CD4-positive, alpha-beta memory T cell (primary cell): ENCODE measurements around the gene NXNL1. TPM values are rescaled to one million over a fixed set of nuclear protein-coding genes. Genes with fewer than 3 reads are reported as not detected.

Experiments used
- CTCF ChIA-PET: fragments of 350-600 bp; sonication (Branson Sonifier 250); formaldehyde crosslinking; loops from one replicate; lab custom pipeline; 2021; ENCODE audit warnings: inconsistent platforms; ENCODE audit not compliant: partially characterized antibody; lab: Charles Lee
- POLR2A ChIA-PET: fragments of 350-600 bp; sonication (Branson Sonifier 250); formaldehyde crosslinking; loops from one replicate; lab custom pipeline; 2021; ENCODE audit not compliant: partially characterized antibody; lab: Charles Lee
- DNase-seq, 5 donors: peaks; one replicate each; pipeline versions ENCODE4 v3.0.0 to v3.0.0-alpha.2; 2020 to 2022; ENCODE audit warnings: mixed read lengths in 1 of 5
- H3K27ac ChIP-seq: one replicate; pipeline ENCODE4 v1.7.0; 2013; ENCODE audit warnings: low read depth, low read length
- H3K27me3 ChIP-seq: 2 replicates; pipeline ENCODE4 v1.7.0; 2013; ENCODE audit warnings: mild to moderate bottlenecking, low read length, moderate library complexity; ENCODE audit not compliant: insufficient read depth
- H3K36me3 ChIP-seq: 2 replicates; pipeline ENCODE4 v1.7.0; 2013; ENCODE audit warnings: mild to moderate bottlenecking, low read length, moderate library complexity; ENCODE audit not compliant: insufficient read depth
- H3K4me1 ChIP-seq: 2 replicates; pipeline ENCODE4 v1.7.0; 2013; ENCODE audit warnings: mild to moderate bottlenecking, low read length, moderate library complexity; ENCODE audit not compliant: insufficient read depth
- H3K4me3 ChIP-seq, 2 donors: one replicate each; pipeline ENCODE4 v1.7.0; 2013; ENCODE audit warnings: low read length in 2 of 2, mild to moderate bottlenecking in 1 of 2
- H3K9me3 ChIP-seq, 2 donors: one replicate each; pipeline ENCODE4 v1.7.0; 2013; ENCODE audit warnings: low read length in 2 of 2, control low read depth in 1 of 2; ENCODE audit not compliant: control insufficient read depth in 1 of 2
- H3K27ac Mint-ChIP-seq, 7 donors: one replicate each; pipeline ENCODE4 v1.8.0; 2020 to 2021; ENCODE audit warnings: mixed read lengths in 7 of 7, mild to moderate bottlenecking in 6 of 7, inconsistent platforms in 3 of 7, moderate library complexity in 3 of 7
- H3K27me3 Mint-ChIP-seq, 2 donors: one replicate each; pipeline ENCODE4 v1.8.0; 2020 to 2021; ENCODE audit warnings: mixed read lengths in 2 of 2
- H3K36me3 Mint-ChIP-seq, 2 donors: one replicate each; pipeline ENCODE4 v1.8.0; 2020 to 2021; ENCODE audit warnings: mixed read lengths in 2 of 2, inconsistent platforms in 1 of 2, mild to moderate bottlenecking in 1 of 2
- H3K4me1 Mint-ChIP-seq, 4 donors: one replicate each; pipeline ENCODE4 v1.8.0; 2020 to 2021; ENCODE audit warnings: mixed read lengths in 4 of 4, mild to moderate bottlenecking in 1 of 4
- H3K4me3 Mint-ChIP-seq, 8 donors: one replicate each; pipeline ENCODE4 v1.8.0; 2020 to 2021; ENCODE audit warnings: mixed read lengths in 8 of 8, mild to moderate bottlenecking in 7 of 8, moderate library complexity in 6 of 8, inconsistent platforms in 3 of 8
- H3K9me3 Mint-ChIP-seq, 8 donors: one replicate each; pipeline ENCODE4 v1.8.0; 2020 to 2021; ENCODE audit warnings: mixed read lengths in 8 of 8, mild to moderate bottlenecking in 5 of 8, inconsistent platforms in 3 of 8, moderate library complexity in 1 of 8
- intact Hi-C: fragments of 100-400 bp; cut with micrococcal nuclease; formaldehyde crosslinking; loops from one replicate; pipeline ENCODE4 v1.15.1; 2023
- polyA plus RNA-seq, 2 donors: library from polyadenylated mRNA; unstranded; fragments of 300-500 nt; fragmentation: Illumina TruSeq; gene quantifications; one replicate each; pipeline ENCODE4 v1.2.3, GENCODE V29; 2021
- total RNA-seq, 2 experiments: library from RNA; stranded (reverse); gene quantifications; one replicate each; pipeline ENCODE4 v1.2.3, GENCODE V29; 2021

NXNL1 gene
- total and polyA plus RNA-seq, 4 experiments from 2014 or later = not detected

DNA sequence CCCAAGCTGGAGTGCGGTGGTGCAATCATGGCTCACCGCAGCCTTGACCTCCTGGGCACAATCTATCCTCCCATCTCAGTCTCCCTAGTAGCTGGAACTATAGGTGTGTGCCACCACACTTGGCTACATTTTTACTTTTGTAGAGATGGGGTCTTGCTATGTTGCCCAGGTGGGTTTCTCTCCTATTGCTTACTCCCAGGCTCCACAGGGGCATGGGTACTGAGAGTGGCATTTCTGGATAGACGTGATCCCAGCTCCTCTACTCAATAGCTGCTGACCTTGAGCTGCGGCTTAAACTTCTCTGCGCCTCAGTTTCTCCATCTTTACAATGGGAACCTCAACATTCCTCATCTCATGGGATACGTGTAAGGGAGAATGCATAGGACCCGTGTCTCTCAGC is 29.3 kb downstream of the NXNL1 start:
- intact Hi-C loops = no loop called here
- H3K27ac Mint-ChIP-seq = peak overlapping the region in 1 of 7 donors; percentile 6
- CTCF ChIA-PET = interaction anchor here (0.6 to 1.6 kb wide), 2 partner anchors 12 kb away, joined by 3 to 4 read pairs; partner anchors contain the start of gene MVB12A

DNA sequence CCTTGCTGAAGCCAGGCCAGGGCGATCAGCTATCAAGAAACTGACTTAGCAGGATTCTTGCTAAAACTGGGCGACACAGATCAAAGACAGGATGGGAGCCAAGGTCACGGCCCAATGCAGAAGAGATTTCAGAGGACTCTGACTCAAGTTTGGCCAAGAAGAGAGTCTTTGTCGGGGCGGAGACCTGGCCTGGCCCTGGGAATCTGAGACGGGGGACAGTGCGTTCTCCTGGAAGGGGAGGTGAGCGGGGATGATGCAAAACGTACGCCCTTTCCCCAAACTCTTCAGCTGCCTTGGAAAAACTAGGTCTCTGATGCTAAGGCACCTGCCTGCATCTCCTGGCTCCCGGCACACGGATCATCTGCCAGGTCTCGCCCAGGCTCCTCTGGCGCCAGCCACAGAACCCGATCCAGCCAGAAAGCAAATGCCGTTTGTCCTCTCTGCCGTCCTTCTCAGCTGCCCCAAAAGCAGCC is 31.0 kb downstream of the NXNL1 start:
- CTCF ChIA-PET = no interaction called here
- H3K27me3 Mint-ChIP-seq = no peaks in the 10 kb centered on the region

More for the DNA sequence above, 29.3 kb downstream of the NXNL1 start:
- no peaks in the 10 kb centered on the region for H3K27me3 ChIP-seq
- H3K4me1 Mint-ChIP-seq = no peaks in the 10 kb centered on the region
- H3K36me3 ChIP-seq = no peaks in the 10 kb centered on the region
- no peak overlapping the region for H3K4me3 Mint-ChIP-seq
- no peaks in the 10 kb centered on the region for H3K9me3 Mint-ChIP-seq
- no peak overlapping the region for H3K4me3 ChIP-seq
- H3K9me3 ChIP-seq = no peaks in the 10 kb centered on the region
- H3K36me3 Mint-ChIP-seq = no peaks in the 10 kb centered on the region
- POLR2A ChIA-PET = no interaction called here
- DNase-seq = no peak
- no peak overlapping the region for H3K27ac ChIP-seq
- no peaks in the 10 kb centered on the region for H3K27me3 Mint-ChIP-seq
- H3K4me1 ChIP-seq = no peaks in the 10 kb centered on the region

DNA sequence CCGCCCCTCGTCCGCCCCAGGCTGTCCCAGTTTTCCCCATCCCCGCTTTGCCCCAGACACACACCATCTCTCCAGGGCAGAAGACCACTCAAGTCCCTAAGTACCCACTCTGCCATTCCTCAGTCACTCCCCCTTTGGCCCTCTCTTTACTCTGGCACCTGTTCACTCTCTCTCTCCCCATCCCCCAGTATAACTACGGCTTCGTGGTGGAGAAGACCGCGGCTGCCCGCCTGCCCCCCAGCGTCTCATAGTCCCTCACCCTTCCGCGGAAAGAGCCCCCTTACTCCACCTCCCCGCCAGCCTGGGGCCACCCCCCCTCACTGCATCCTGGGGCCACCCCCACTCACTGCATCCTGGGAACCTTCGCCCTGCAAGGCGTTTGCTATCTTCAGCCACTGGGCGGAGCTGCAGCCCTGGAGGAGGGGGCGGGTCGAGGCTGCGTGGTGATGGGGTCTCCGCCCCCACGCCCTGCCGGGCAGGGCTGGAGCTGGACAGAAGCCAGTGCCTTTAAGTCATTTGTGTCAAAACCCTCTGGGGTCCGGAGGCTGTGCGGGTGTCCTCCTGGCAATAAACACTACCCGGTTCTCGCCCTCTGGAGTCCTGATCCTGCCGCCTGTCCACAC is 35.9 kb downstream of the NXNL1 start:
- peaks cover 9% of the 10 kb centered on the region for H3K4me1 ChIP-seq
- CTCF ChIA-PET = no interaction called here
- Mint-ChIP-seq H3K27ac (peak overlapping the region in 2 of 7 donors; percentile 29 to 30), H3K27me3 (no peaks in the 10 kb centered on the region), H3K36me3 (peaks cover 4 to 6% of the 10 kb centered on the region in 2 donors), H3K4me3 (no peak overlapping the region), H3K9me3 (no peaks in the 10 kb centered on the region), H3K4me1 (peaks cover 5 to 16% (median 8%) of the 10 kb centered on the region in 4 donors)
- H3K9me3 ChIP-seq = no peaks in the 10 kb centered on the region
- DNase-seq = no peak
- intact Hi-C loops = no loop called here
- H3K4me3 ChIP-seq = no peak overlapping the region
- POLR2A ChIA-PET = no interaction called here
- H3K27me3 ChIP-seq = no peaks in the 10 kb centered on the region
- H3K36me3 ChIP-seq = no peaks in the 10 kb centered on the region
- no peak overlapping the region for H3K27ac ChIP-seq

More for the DNA sequence above, 31.0 kb downstream of the NXNL1 start:
- no peak overlapping the region for H3K4me3 ChIP-seq
- Mint-ChIP-seq H3K36me3 (no peaks in the 10 kb centered on the region), H3K9me3 (no peaks in the 10 kb centered on the region), H3K27ac (no peak overlapping the region), H3K4me3 (no peak overlapping the region), H3K4me1 (no peaks in the 10 kb centered on the region)
- intact Hi-C loops = no loop called here
- DNase-seq = no peak
- H3K4me1 ChIP-seq = no peaks in the 10 kb centered on the region
- H3K27ac ChIP-seq = no peak overlapping the region
- H3K9me3 ChIP-seq = no peaks in the 10 kb centered on the region
- POLR2A ChIA-PET = interaction anchor here (0.9 kb wide), 1 partner anchor 10 kb away, joined by 3 read pairs; the partner anchor contains the start of gene MVB12A
- no peaks in the 10 kb centered on the region for H3K36me3 ChIP-seq
- no peaks in the 10 kb centered on the region for H3K27me3 ChIP-seq

DNA sequence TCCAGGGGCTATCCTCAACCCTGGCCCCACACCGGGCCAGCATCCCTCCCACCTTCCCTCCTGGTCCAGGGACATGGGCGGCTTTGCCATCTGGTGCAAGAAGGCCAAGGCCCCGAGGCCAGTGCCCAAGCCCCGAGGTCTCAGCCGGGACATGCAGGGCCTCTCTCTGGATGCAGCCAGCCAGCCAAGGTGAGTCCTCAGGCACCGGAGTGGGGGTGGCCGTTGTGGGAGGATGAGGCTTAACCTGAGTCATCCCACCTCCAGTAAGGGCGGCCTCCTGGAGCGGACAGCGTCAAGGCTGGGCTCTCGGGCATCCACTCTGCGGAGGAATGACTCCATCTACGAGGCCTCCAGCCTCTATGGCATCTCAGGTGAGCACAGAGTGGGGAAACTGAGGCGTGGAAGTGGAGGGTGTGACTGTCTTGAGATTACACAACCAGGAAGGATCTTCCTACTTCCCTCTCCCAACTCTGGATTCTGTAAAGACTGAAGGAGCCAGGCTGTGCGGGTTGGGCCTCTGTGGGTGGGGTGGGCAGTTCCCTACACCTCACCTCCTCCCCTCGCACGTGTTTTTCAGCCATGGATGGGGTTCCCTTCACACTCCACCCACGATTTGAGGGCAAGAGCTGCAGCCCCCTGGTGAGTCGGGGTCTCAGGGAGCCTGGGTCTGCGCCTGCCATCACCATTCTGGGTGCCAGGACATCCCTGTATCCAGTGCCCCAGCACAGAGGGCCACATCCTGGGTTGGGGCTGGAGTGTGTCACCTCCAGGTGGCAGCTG is 37.1 kb downstream of the NXNL1 start:
- Mint-ChIP-seq H3K27me3 (no peaks in the 10 kb centered on the region), H3K4me3 (no peak overlapping the region), H3K27ac (no peak overlapping the region), H3K36me3 (peaks cover 6 to 10% of the 10 kb centered on the region in 2 donors), H3K9me3 (no peaks in the 10 kb centered on the region), H3K4me1 (peaks cover 11 to 26% (median 16%) of the 10 kb centered on the region in 4 donors)
- CTCF ChIA-PET = interaction anchor here (0.6 kb wide), 1 partner anchor 27 kb away, joined by 3 read pairs; no protein-coding TSS in a partner anchor
- Histone ChIP-seq H3K36me3 (no peaks in the 10 kb centered on the region), H3K27ac (no peak overlapping the region), H3K27me3 (no peaks in the 10 kb centered on the region), H3K4me1 (peaks cover 17% of the 10 kb centered on the region), H3K9me3 (no peaks in the 10 kb centered on the region), H3K4me3 (no peak overlapping the region)
- POLR2A ChIA-PET = no interaction called here
- no peak for DNase-seq
- intact Hi-C loops = no loop called here

DNA sequence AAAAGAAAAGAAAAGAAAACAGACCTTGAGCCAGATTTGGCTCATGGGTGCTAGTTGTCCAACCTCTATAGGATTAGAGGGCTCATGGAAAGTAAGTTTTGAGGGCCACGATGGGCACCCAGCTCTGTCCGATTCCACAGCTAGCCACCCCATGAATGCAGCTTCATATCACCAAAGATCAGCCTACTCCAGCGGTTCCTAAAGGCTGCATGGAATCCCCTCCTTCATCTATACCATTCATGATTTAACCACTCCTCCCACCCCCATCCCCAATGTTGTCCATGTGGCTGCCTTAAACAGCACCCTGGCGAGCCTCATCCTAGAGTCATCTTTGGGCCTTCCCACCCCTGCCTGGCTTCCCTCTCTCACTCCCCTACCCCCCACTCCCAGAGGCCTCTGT is 38.8 kb downstream of the NXNL1 start:
- H3K27ac Mint-ChIP-seq = no peak overlapping the region
- no peaks in the 10 kb centered on the region for H3K36me3 ChIP-seq
- H3K27me3 Mint-ChIP-seq = no peaks in the 10 kb centered on the region
- no peaks in the 10 kb centered on the region for H3K9me3 ChIP-seq
- DNase-seq = no peak
- H3K4me1 ChIP-seq = peaks cover 17% of the 10 kb centered on the region
- H3K27me3 ChIP-seq = no peaks in the 10 kb centered on the region
- intact Hi-C loops = no loop called here
- no peaks in the 10 kb centered on the region for H3K9me3 Mint-ChIP-seq
- H3K4me1 Mint-ChIP-seq = peaks cover 11 to 26% (median 16%) of the 10 kb centered on the region in 4 donors
- peaks cover 6 to 10% of the 10 kb centered on the region in 2 donors for H3K36me3 Mint-ChIP-seq
- H3K27ac ChIP-seq = no peak overlapping the region
- ChIA-PET POLR2A (no interaction called here), CTCF (interaction anchor here (0.5 to 2.9 kb wide), 4 partner anchors 26 to 77 kb away, joined by 3 to 15 read pairs (median 4); partner anchors contain the start of gene CCDC194)
- H3K4me3 ChIP-seq = no peak overlapping the region
- H3K4me3 Mint-ChIP-seq = peak overlapping the region in 1 of 8 donors; percentile 13

DNA sequence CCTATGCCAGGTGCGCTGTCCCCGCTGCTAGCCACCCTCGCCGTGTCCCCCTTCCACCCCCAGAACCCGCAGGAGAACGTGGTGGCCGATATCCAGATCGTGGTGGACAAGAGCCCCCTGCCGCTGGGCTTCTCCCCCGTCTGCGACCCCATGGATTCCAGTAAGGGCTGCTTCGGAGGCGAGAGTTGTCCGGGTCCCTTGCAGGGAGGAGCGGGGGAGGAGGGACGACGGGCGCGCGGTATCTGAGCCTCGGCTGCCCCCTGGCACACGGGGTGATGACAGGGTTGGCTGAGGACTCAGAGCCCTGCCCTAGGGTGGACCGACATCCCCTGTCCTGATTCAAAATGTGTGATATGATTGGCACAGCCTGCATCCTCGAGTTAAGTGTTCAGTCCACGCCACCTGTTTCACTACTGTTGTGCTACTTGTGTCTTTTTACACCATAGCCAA is 40.2 kb downstream of the NXNL1 start:
- peak overlapping the region; percentile 69 to 92 for H3K4me3 ChIP-seq
- peak in 1 of 5 donors; percentile 18 for DNase-seq
- H3K36me3 ChIP-seq = no peaks in the 10 kb centered on the region
- H3K27ac Mint-ChIP-seq = peak overlapping the region; percentile 42 to 91 (median 82)
- no peaks in the 10 kb centered on the region for H3K27me3 Mint-ChIP-seq
- H3K9me3 Mint-ChIP-seq = no peaks in the 10 kb centered on the region
- peak overlapping the region; percentile 79 to 96 (median 90) for H3K4me3 Mint-ChIP-seq
- peak overlapping the region; percentile 67 for H3K27ac ChIP-seq
- intact Hi-C loops = no loop called here
- H3K4me1 Mint-ChIP-seq = peaks cover 13 to 26% (median 16%) of the 10 kb centered on the region in 4 donors
- ChIA-PET POLR2A (interaction anchor here (1.1 to 3.5 kb wide), 10 partner anchors 13 to 1151 kb away, joined by 3 to 87 read pairs (median 7); partner anchors contain the start of genes ANO8, BST2, DDA1 and JUND), CTCF (interaction anchor here (1.2 to 2.9 kb wide), 4 partner anchors 15 to 31 kb away, joined by 4 to 15 read pairs (median 10); partner anchors contain the start of genes BST2 and CCDC194)
- H3K4me1 ChIP-seq = peaks cover 17% of the 10 kb centered on the region
- no peaks in the 10 kb centered on the region for H3K27me3 ChIP-seq
- peaks cover 6 to 14% of the 10 kb centered on the region in 2 donors for H3K36me3 Mint-ChIP-seq
- no peaks in the 10 kb centered on the region for H3K9me3 ChIP-seq
